ENCODE results near the gene IZUMO4.

DNA sequence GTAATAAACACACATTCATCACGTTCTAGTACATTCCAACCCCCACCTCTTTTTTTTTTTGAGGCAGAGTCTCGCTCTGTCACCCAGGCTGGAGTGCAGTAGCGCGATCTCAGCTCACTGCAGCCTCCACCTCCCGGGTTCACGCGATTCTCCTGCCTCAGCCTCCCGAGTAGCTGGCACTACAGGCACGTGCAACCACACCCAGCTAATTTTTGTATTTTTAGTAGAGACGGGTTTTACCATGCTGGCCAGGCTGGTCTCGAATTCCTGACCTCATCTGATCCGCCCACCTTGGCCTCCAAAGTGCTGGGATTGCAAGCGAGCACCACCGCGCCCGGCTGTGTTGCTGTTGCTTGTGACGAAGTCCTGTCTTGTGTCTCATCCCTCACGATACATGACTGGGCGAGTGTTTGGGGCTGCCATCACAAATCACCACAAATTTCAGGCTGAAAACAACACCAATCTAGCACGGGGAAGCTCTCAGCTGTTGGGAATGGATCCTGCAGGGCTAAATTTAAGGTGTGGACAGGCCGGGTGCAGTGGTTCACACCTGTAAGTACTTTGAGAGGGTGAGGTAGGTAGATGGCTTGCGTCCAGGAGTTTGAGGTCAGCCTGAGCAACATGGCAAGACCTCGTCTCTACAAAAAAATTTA is 16.3 kb upstream of the IZUMO4 start:
- no peak for TF ChIP-seq POLR2A (IDR thresholded peaks at IDR 0.05)
- TF ChIP-seq, protein P1, sequence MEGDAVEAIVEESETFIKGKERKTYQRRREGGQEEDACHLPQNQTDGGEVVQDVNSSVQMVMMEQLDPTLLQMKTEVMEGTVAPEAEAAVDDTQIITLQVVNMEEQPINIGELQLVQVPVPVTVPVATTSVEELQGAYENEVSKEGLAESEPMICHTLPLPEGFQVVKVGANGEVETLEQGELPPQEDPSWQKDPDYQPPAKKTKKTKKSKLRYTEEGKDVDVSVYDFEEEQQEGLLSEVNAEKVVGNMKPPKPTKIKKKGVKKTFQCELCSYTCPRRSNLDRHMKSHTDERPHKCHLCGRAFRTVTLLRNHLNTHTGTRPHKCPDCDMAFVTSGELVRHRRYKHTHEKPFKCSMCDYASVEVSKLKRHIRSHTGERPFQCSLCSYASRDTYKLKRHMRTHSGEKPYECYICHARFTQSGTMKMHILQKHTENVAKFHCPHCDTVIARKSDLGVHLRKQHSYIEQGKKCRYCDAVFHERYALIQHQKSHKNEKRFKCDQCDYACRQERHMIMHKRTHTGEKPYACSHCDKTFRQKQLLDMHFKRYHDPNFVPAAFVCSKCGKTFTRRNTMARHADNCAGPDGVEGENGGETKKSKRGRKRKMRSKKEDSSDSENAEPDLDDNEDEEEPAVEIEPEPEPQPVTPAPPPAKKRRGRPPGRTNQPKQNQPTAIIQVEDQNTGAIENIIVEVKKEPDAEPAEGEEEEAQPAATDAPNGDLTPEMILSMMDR (IDR thresholded peaks at IDR 0.05) = no peak
